Hepatocyte (in vitro differentiated cells): Measurements from ENCODE around the gene SRXN1. TPM values are rescaled to one million over a fixed set of nuclear protein-coding genes. Genes with fewer than 3 reads are reported as not detected.

Experiments used
- DNase-seq: peaks from one replicate; pipeline ENCODE4 v3.0.0-alpha.2; 2016; ENCODE audit warnings: low spot score
- H2AFZ ChIP-seq: fragments of 200-600 bp; sonication (generic); 2 replicates; pipeline ENCODE4 v1.6.0; 2016; ENCODE audit warnings: antibody characterized with exemption, mild to moderate bottlenecking
- H3K27ac ChIP-seq: fragments of 200-600 bp; sonication (generic); 2 replicates; pipeline ENCODE4 v1.5.1; 2016; ENCODE audit warnings: mild to moderate bottlenecking
- H3K27me3 ChIP-seq: fragments of 200-600 bp; sonication (generic); 2 replicates; pipeline ENCODE4 v1.6.1; 2016
- H3K36me3 ChIP-seq: fragments of 200-600 bp; sonication (generic); replicated peaks from 2 replicates; pipeline ENCODE4 v1.5.1; 2016; ENCODE audit warnings: low read depth; ENCODE audit not compliant: insufficient read depth
- H3K4me1 ChIP-seq: fragments of 200-600 bp; sonication (generic); 2 replicates; pipeline ENCODE4 v1.5.1; 2016; ENCODE audit warnings: mild to moderate bottlenecking, moderate library complexity; ENCODE audit not compliant: insufficient read depth
- H3K4me2 ChIP-seq: fragments of 200-600 bp; sonication (generic); 2 replicates; pipeline ENCODE4 v1.6.0; 2016
- H3K4me3 ChIP-seq: fragments of 200-600 bp; sonication (generic); 2 replicates; pipeline ENCODE4 v1.5.1; 2016; ENCODE audit warnings: mild to moderate bottlenecking
- H3K79me2 ChIP-seq: fragments of 200-600 bp; sonication (generic); 2 replicates; pipeline ENCODE4 v1.6.0; 2017; ENCODE audit warnings: mild to moderate bottlenecking
- H3K9me2 ChIP-seq: fragments of 200-600 bp; sonication (generic); replicated peaks from 2 replicates; pipeline ENCODE4 v1.6.0; 2017; ENCODE audit warnings: mild to moderate bottlenecking; ENCODE audit not compliant: insufficient read depth
- H3K9me3 ChIP-seq: fragments of 200-600 bp; sonication (generic); 2 replicates; pipeline ENCODE4 v1.5.1; 2016; ENCODE audit warnings: low read depth, mild to moderate bottlenecking
- H4K20me1 ChIP-seq: fragments of 200-600 bp; sonication (generic); 2 replicates; pipeline ENCODE4 v1.6.0; 2016; ENCODE audit warnings: mild to moderate bottlenecking; ENCODE audit not compliant: insufficient read depth, poor library complexity, severe bottlenecking
- CTCF ChIP-seq: fragments of 200-600 bp; sonication (generic); IDR thresholded peaks from 2 replicates; pipeline ENCODE4 v1.5.1; 2016; ENCODE audit warnings: antibody characterized with exemption, mild to moderate bottlenecking; ENCODE audit not compliant: poor library complexity
- EZH2 ChIP-seq: fragments of 200-600 bp; sonication (generic); IDR thresholded peaks from 2 replicates; pipeline ENCODE4 v1.6.1; 2016; ENCODE audit warnings: antibody characterized with exemption, mild to moderate bottlenecking, borderline replicate concordance
- EZH2phosphoT487 ChIP-seq: fragments of 200-600 bp; sonication (generic); IDR thresholded peaks from one replicate; pipeline ENCODE4 v1.6.1; 2018; ENCODE audit warnings: antibody characterized with exemption, mild to moderate bottlenecking, low read depth, moderate library complexity; ENCODE audit not compliant: unreplicated experiment, severe bottlenecking
- WGBS: methylation state at CpG from one replicate; pipeline ENCODE4 v1.1.6; 2016; ENCODE audit warnings: low lambda C conversion rate; ENCODE audit errors: missing lambda C conversion rate; 5-methylcytosine and 5-hydroxymethylcytosine counted together
- polyA plus RNA-seq: library from polyadenylated mRNA; unstranded; fragments of >200 nt; fragmentation: Nextera tagmentation; extraction: Ambion mirVana; gene quantifications from 2 replicates; pipeline ENCODE4 v1.2.1, GENCODE V29; 2016
- total RNA-seq: library from RNA; depleted of rRNA; stranded (reverse); fragments of >200 nt; gene quantifications from 2 replicates; pipeline ENCODE4 v1.2.3, GENCODE V29; 2014

SRXN1 gene
- total and polyA plus RNA-seq, 2 experiments from 2014 or later: 39.6 to 42.2 TPM

- Histone ChIP-seq H3K79me2 (peaks cover 4% of the 10 kb centered on the region), H3K27ac (peak overlapping the region; percentile 88), H2AFZ (no peak overlapping the region), H3K9me3 (no peaks in the 10 kb centered on the region), H3K4me2 (peak overlapping the region; percentile 89), H3K4me3 (peak overlapping the region; percentile 63), H3K27me3 (peaks cover 5% of the 10 kb centered on the region), H3K4me1 (peaks cover 10% of the 10 kb centered on the region), H3K36me3 (no peaks in the 10 kb centered on the region), H4K20me1 (no peaks in the 10 kb centered on the region), H3K9me2 (no peaks in the 10 kb centered on the region)
- no peak for TF ChIP-seq CTCF
- no peak for TF ChIP-seq EZH2
- TF ChIP-seq EZH2phosphoT487: no peak
- peak; percentile 45 for DNase-seq
- 57% methylated on average over 18 of the region's 20 CpGs for WGBS
These were observed 1.0 kb downstream of the SRXN1 start for GRCh38 chr20:651713-652614.

GRCh38 chr20:650954-651353 lies 2.0 kb downstream of the SRXN1 start:
- Histone ChIP-seq H2AFZ (no peak overlapping the region), H3K79me2 (peaks cover 4% of the 10 kb centered on the region), H3K4me2 (no peak overlapping the region), H3K9me2 (no peaks in the 10 kb centered on the region), H3K36me3 (no peaks in the 10 kb centered on the region), H3K27ac (no peak overlapping the region), H3K4me1 (peaks cover 10% of the 10 kb centered on the region), H3K9me3 (no peaks in the 10 kb centered on the region), H4K20me1 (no peaks in the 10 kb centered on the region), H3K4me3 (no peak overlapping the region), H3K27me3 (no peaks in the 10 kb centered on the region)
- DNase-seq: no peak
- no peak for TF ChIP-seq CTCF
- no peak for TF ChIP-seq EZH2phosphoT487
- TF ChIP-seq EZH2: no peak
- 93% methylated on average over 5 of the region's 5 CpGs for WGBS

GRCh38 chr20:650281-650680 lies 2.7 kb downstream of the SRXN1 start:
- DNase-seq: no peak
- H4K20me1 ChIP-seq: no peaks in the 10 kb centered on the region
- no peaks in the 10 kb centered on the region for H3K36me3 ChIP-seq
- H3K79me2 ChIP-seq: peaks cover 4% of the 10 kb centered on the region
- no peak overlapping the region for H2AFZ ChIP-seq
- no peak overlapping the region for H3K27ac ChIP-seq
- H3K4me2 ChIP-seq: no peak overlapping the region
- H3K4me1 ChIP-seq: peaks cover 10% of the 10 kb centered on the region
- WGBS: 94% methylated on average over 5 of the region's 5 CpGs
- H3K4me3 ChIP-seq: no peak overlapping the region
- TF ChIP-seq CTCF (no peak), EZH2 (no peak), EZH2phosphoT487 (no peak)
- no peaks in the 10 kb centered on the region for H3K9me3 ChIP-seq
- H3K27me3 ChIP-seq: no peaks in the 10 kb centered on the region
- no peaks in the 10 kb centered on the region for H3K9me2 ChIP-seq
